Measurements from ENCODE around the gene LCN6. TPM values are rescaled to one million over a fixed set of nuclear protein-coding genes. Genes with fewer than 3 reads are reported as not detected.
A peak's percentile ranks its signal among the peaks of the same experiment; 100 is the strongest.
"Not testable (repeated sequence)": the region's sequence is repeated elsewhere in the genome, so short reads cannot be mapped to it uniquely, and the experiment has no call there.

LCN6 gene
- total RNA-seq, 2 experiments from 2014 or later: not detected

DNA sequence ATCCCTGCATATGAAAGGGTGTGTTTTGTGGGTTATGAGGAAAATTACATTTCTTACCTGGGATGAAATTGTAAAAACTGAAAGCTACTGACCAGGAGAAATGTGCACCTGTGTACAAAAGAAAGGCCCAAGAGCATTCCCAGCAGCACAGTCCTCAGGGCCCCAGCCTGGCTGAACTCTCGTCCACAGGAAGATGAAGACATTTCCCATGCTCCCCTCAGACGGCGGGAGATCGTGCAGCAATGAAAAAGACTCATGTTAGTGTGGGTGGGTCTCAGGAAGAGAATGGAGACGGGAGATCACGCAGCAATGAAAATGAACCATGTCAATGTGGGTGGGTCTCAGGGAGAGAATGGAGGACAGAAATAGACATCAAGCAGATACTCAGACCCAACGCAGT lies 28.6 kb upstream of the LCN6 start:
- Mint-ChIP-seq H3K4me3 (no peak overlapping the region), H3K27ac (no peak overlapping the region), H3K9me3 (peaks cover 14% of the 10 kb centered on the region), H3K4me1 (ENCODE audit: low read depth) (no peaks in the 10 kb centered on the region), H3K36me3 (ENCODE audit: low read depth) (no peaks in the 10 kb centered on the region), H3K27me3 (ENCODE audit: low read depth) (peaks cover 6% of the 10 kb centered on the region)
- DNase-seq: no peak
- intact Hi-C loops (cut with micrococcal nuclease): no loop called here
- CTCF ChIA-PET: interaction anchor here (0.9 to 2.8 kb wide), 5 partner anchors 10 to 258 kb away, joined by 3 to 23 read pairs (median 9); no protein-coding TSS in a partner anchor

DNA sequence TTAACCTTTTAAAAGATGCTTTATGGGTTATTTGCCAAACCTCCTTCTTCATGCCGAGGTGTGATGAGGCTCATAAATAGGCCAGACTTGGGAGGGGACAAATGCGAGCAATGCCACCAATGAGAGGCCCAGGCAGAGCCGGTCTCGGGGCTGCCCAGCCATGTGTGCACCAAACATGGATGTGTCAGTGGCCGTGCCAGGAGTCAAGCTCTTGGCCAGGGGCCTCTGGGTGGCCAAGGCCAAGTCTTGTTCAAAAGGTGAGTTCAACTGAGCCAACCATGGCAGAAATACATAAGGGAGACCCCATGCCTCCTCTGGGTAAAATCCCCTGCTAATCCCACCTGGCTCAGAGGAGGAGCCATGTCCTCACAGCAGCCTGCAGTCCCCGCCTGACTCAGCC lies 26.9 kb upstream of the LCN6 start:
- H3K36me3 Mint-ChIP-seq (ENCODE audit: low read depth): no peaks in the 10 kb centered on the region
- no peak overlapping the region for H3K27ac Mint-ChIP-seq
- intact Hi-C loops (cut with micrococcal nuclease): no loop called here
- DNase-seq: no peak
- H3K9me3 Mint-ChIP-seq: peaks cover 14% of the 10 kb centered on the region
- H3K4me3 Mint-ChIP-seq: no peak overlapping the region
- peaks cover 2% of the 10 kb centered on the region for H3K4me1 Mint-ChIP-seq (ENCODE audit: low read depth)
- peaks cover 6% of the 10 kb centered on the region for H3K27me3 Mint-ChIP-seq (ENCODE audit: low read depth)
- CTCF ChIA-PET: interaction anchor here (0.6 to 1.4 kb wide), 3 partner anchors 9 to 16 kb away, joined by 4 to 8 read pairs (median 4); no protein-coding TSS in a partner anchor

DNA sequence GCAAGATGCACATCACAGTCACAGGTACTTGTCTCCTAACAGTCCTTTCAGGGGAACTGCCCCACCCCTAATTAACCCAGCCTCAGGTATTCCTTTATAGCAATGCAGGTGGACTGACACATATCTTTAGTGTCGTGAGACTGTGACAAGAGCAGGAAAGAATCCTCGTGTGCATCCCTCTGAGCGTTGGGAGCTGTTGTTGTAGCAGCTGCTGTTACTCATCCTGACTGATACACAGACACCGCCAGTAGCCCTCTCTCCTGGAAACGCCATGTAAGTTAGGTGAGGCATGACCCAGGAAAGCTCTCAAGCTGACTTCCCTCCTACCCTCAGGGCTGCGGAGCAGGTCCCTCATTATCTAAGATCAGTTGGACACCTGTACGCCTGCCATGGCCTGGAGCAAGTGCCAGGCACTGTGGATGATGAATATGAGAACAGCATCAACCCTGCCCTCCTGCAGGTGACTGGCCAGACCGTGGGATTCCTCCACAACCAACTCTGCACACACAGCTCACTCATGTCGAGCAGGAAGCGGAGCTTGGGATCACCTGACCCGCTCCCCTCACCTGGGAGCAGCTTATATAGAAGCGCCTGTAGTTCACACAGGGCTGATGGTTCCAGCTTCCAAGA lies 26.2 kb upstream of the LCN6 start:
- no peaks in the 10 kb centered on the region for H3K36me3 Mint-ChIP-seq (ENCODE audit: low read depth)
- no peak overlapping the region for H3K4me3 Mint-ChIP-seq
- H3K27me3 Mint-ChIP-seq (ENCODE audit: low read depth): peaks cover 10% of the 10 kb centered on the region
- H3K4me1 Mint-ChIP-seq (ENCODE audit: low read depth): peaks cover 6% of the 10 kb centered on the region
- no peak for DNase-seq
- intact Hi-C loops (cut with micrococcal nuclease): no loop called here
- CTCF ChIA-PET: interaction anchor here (0.6 to 1.4 kb wide), 3 partner anchors 8 to 16 kb away, joined by 4 to 8 read pairs (median 4); no protein-coding TSS in a partner anchor
- H3K27ac Mint-ChIP-seq: no peak overlapping the region
- H3K9me3 Mint-ChIP-seq: peaks cover 14% of the 10 kb centered on the region

DNA sequence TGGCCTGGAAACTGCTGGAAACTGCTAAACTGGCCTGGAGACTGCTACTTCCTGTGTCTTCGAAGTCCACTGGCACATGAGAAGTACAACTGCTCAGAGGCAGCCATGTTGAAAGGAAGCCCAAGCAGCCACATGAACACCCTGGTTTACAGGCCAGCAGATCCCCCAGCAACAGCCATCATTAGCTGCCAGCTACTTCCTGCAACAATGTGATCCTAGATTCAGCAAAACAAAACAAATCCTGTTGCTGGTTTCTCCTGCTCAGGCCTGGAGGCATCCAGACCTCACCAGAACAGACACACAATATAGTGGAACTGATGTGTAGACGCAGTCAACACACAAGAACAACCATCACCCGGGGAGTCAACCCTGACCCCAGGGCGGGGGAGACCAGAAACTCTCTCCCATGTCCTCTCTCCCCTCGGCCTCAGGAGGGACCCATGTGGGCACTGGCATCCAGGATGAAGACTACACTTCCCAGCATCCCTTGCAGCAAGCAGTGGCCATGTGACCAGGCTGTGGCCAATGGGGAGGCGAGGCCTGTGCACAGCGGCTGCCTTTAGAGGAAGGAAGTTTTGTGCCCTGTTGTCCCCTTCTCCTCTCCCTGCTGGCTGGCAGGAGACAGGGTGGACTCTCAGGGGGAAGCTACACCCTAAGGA lies 25.2 kb upstream of the LCN6 start:
- CTCF ChIA-PET: no interaction called here
- Mint-ChIP-seq H3K9me3 (peaks cover 14% of the 10 kb centered on the region), H3K4me3 (no peak overlapping the region), H3K4me1 (ENCODE audit: low read depth) (peaks cover 6% of the 10 kb centered on the region), H3K36me3 (ENCODE audit: low read depth) (no peaks in the 10 kb centered on the region), H3K27me3 (ENCODE audit: low read depth) (peaks cover 8% of the 10 kb centered on the region), H3K27ac (no peak overlapping the region)
- no peak for DNase-seq
- intact Hi-C loops (cut with micrococcal nuclease): no loop called here

DNA sequence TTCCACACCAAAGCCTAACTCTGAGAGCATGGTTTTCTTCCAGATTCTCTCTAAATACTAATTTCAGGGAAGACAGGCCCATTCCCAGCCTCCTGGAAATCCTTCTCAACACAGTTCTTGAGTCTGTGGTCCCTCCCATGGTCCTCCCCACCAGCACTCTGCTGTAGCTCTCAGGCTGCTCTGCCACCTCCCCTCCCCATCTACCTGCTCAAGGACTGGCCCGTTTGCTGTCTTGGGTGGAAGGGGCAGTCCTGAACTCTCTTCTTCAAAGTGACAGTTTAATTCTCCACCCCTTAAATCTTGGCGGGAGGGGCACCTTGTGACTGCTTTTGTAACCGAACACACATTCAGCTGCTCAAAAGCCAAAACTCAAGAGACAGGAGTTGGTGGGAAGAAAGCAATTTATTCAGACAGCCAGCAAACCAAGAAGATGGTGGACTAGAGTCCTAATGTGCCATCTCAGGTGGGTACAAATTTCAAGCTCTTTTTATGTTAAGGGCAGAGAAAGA lies 23.6 kb upstream of the LCN6 start:
- CTCF ChIA-PET: interaction anchor here (0.5 to 1.5 kb wide), 3 partner anchors 14 to 139 kb away, joined by 3 to 4 read pairs (median 4); partner anchors contain the start of gene LCN8
- intact Hi-C loops (cut with micrococcal nuclease): no loop called here

DNA sequence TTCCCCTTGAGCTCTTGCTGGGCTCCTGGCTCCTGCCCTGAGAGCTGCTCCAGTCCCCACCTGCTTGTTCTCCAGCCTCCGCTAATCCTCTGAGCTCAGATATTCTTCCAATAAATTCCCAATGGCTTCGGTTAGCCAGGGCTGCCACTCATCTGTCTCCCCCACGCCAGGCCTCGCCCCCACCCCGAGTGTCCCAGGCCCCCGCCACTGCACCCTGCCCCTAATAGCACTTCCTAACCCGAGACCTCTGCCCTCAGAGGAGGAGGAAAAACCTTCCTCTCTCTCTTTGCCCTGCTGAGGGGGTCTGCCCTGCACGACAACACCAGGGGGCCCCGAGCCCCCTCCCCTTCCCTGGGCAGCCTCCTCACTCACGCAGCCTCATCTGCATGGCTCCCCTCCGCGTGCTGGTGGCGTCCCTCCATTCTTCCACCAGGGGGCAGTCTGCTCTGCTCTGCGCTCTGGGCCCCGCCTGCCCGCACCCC lies 21.4 kb upstream of the LCN6 start:
- Mint-ChIP-seq H3K27ac (no peak overlapping the region), H3K27me3 (ENCODE audit: low read depth) (peaks cover 19% of the 10 kb centered on the region), H3K4me1 (ENCODE audit: low read depth) (peaks cover 18% of the 10 kb centered on the region), H3K36me3 (ENCODE audit: low read depth) (no peaks in the 10 kb centered on the region), H3K4me3 (no peak overlapping the region), H3K9me3 (peaks cover 14% of the 10 kb centered on the region)
- DNase-seq: peak; percentile 70
- intact Hi-C loops (cut with micrococcal nuclease): loop anchor here (5.0 kb wide), 1 partner anchor 67 kb away; no protein-coding TSS in a partner anchor
- CTCF ChIA-PET: interaction anchor here (0.8 to 2.1 kb wide), 2 partner anchors 8 to 16 kb away, joined by 6 to 7 read pairs; no protein-coding TSS in a partner anchor

More for the DNA sequence above, 23.6 kb upstream of the LCN6 start:
- Mint-ChIP-seq H3K4me3 (no peak overlapping the region), H3K9me3 (peaks cover 14% of the 10 kb centered on the region), H3K36me3 (ENCODE audit: low read depth) (no peaks in the 10 kb centered on the region), H3K4me1 (ENCODE audit: low read depth) (peaks cover 12% of the 10 kb centered on the region), H3K27me3 (ENCODE audit: low read depth) (peaks cover 16% of the 10 kb centered on the region), H3K27ac (no peak overlapping the region)
- no peak for DNase-seq

DNA sequence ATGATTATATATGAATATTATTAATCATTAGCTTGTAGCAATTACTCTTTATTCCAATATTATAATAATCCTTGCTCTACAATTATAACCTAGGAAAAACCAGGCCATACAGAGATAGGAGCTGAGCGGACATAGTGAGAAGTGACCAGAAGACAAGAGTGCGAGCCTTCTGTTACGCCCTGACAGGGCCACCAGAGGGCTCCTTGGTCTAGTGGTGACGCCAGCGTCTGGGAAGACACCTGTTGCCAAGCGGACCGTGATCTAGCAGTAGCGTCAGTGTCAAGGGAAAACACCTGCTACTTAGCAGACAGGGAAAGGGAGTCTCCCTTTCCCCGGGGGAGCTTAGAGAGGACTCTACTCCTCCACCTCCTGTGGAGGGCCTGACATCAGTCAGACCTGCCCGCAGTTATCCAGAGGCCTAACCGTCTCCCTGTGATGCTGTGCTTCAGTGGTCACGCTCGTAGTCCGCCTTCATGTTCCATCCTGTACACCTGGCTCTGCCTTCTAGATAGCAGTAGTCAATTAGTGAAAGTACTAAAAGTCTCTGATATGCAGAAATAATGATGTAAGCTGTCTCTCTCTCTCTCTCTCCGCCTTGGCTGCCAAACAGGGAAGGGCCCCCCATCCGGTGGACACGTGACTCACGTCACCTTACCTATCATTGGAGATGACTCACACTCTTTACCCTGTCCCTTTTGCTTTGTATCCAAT lies 18.2 kb upstream of the LCN6 start:
- CTCF ChIA-PET: interaction anchor here (0.9 to 2.7 kb wide), 11 partner anchors 8 to 263 kb away, joined by 3 to 18 read pairs (median 3); partner anchors contain the start of genes AJM1 and LCN8
- H3K4me1 Mint-ChIP-seq (ENCODE audit: low read depth): peaks cover 18% of the 10 kb centered on the region
- not testable (repeated sequence) for H3K9me3 Mint-ChIP-seq; H3K36me3 Mint-ChIP-seq (ENCODE audit: low read depth)
- peak overlapping the region; percentile 91 for H3K27ac Mint-ChIP-seq
- intact Hi-C loops (cut with micrococcal nuclease): loop anchor here (1.0 to 5.0 kb wide), 3 partner anchors 16 to 64 kb away; no protein-coding TSS in a partner anchor
- peaks cover 15% of the 10 kb centered on the region for H3K27me3 Mint-ChIP-seq (ENCODE audit: low read depth)
- H3K4me3 Mint-ChIP-seq: peak overlapping the region; percentile 42
- peak; percentile 92 for DNase-seq

DNA sequence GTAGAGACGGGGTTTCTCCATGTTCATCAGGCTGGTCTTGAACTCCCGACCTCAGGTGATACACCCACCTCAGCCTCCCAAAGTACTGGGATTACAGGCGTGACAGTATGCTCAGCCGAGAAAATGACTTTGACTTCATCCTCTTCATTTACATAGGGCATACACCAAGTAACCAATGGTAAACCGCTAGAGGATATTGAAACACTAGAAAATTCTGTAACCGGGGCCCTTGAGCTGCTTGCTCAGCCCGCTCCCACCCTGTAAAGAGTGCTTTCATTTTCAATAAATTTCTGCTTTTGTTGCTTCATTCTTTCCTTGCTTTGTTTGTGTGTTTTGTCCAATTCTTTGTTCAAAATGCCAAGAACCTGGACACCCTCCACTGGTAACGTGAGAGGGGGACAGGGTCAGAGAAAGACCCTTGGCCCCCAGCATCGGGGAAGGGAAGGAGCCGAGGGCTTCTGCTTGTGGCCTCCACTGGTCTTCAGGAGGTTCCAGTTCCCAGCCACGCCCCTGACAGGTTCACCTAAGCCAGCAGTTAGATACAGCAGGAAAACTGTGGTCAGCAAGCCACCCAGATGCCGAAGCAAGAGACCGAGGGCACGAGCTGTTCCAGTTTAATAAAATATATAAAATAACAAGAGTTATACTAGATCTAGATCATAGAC lies 17.6 kb upstream of the LCN6 start:
- not testable (repeated sequence) for DNase-seq; H3K9me3 Mint-ChIP-seq; H3K36me3 Mint-ChIP-seq (ENCODE audit: low read depth); H3K27ac Mint-ChIP-seq; H3K4me3 Mint-ChIP-seq
- peaks cover 20% of the 10 kb centered on the region for H3K27me3 Mint-ChIP-seq (ENCODE audit: low read depth)
- intact Hi-C loops (cut with micrococcal nuclease): loop anchor here (1.0 to 5.0 kb wide), 3 partner anchors 16 to 64 kb away; no protein-coding TSS in a partner anchor
- H3K4me1 Mint-ChIP-seq (ENCODE audit: low read depth): peaks cover 18% of the 10 kb centered on the region
- CTCF ChIA-PET: interaction anchor here (0.9 to 2.7 kb wide), 10 partner anchors 8 to 264 kb away, joined by 3 to 18 read pairs (median 4); partner anchors contain the start of genes AJM1 and LCN8

DNA sequence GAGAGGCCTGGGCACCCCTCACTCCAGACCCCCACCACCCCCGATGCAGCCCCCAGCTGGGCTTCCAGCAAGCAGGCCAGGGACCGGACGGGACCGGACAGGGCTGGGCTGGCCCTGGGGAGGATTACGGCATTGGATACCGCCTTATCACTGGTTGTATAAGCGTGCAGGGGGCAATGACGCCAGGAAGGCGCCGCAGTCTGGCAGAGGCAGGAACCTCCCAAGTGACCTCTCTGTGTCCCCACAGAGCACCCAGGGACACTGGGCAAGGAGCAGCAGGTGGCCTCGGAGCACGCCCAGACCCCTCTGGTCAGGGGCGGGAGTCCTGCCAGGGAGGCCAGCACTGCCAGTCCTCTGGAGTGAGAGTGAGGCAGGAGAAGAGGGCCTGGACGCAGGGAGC lies 16.7 kb upstream of the LCN6 start:
- Mint-ChIP-seq H3K4me3 (no peak overlapping the region), H3K9me3 (no peaks in the 10 kb centered on the region), H3K27me3 (ENCODE audit: low read depth) (peaks cover 24% of the 10 kb centered on the region), H3K36me3 (ENCODE audit: low read depth) (no peaks in the 10 kb centered on the region), H3K27ac (no peak overlapping the region), H3K4me1 (ENCODE audit: low read depth) (peaks cover 17% of the 10 kb centered on the region)
- intact Hi-C loops (cut with micrococcal nuclease): loop anchor here (5.0 kb wide), 1 partner anchor 63 kb away; no protein-coding TSS in a partner anchor
- no peak for DNase-seq
- CTCF ChIA-PET: no interaction called here

DNA sequence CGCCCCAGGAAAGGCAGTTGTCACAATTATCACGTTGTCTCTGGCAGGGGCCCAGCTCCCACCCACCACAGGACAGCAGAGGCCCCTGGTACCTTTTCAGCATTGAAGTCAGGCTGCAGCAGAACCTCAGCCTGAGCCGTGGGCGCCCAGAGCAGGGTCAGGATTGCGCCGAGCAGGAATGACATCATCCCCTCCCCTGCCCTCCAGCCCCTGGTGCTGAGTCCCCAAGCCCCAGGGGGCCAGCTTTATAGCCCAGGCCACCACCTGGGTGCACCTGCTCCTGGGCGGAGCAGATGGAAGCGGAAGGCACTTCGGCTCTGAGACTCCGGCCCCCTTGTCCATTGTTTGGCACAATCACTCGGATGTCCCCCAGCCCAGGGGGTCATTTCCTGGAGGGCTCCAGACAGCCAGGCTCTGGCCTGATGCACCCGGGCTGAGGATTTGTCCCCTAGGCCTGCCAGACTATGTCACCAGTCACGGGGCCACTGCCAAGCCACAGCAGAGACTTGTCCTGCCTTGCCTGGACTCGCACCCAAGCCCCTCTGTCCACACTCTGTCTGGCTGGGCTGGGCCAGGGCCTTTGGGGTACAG lies 16.1 kb upstream of the LCN6 start, which contains the start of gene LCN15:
Gene LCN15 (minus strand): TSS at position 218 of the 591 bp plus-strand sequence. CDS start 30 bp downstream, at position 188.
- no peaks in the 10 kb centered on the region for H3K9me3 Mint-ChIP-seq
- H3K4me1 Mint-ChIP-seq (ENCODE audit: low read depth): peaks cover 12% of the 10 kb centered on the region
- CTCF ChIA-PET: interaction anchor here (1.0 kb wide), 1 partner anchor 29 kb away, joined by 5 read pairs; no protein-coding TSS in a partner anchor
- no peak within 1 kb of the TSS for H3K27ac Mint-ChIP-seq
- intact Hi-C loops (cut with micrococcal nuclease): no loop called here
- H3K36me3 Mint-ChIP-seq (ENCODE audit: low read depth): no peaks in the 10 kb centered on the region
- H3K27me3 Mint-ChIP-seq (ENCODE audit: low read depth): peaks cover 20% of the 10 kb centered on the region
- no peak for DNase-seq
- no peak within 1 kb of the TSS for H3K4me3 Mint-ChIP-seq

DNA sequence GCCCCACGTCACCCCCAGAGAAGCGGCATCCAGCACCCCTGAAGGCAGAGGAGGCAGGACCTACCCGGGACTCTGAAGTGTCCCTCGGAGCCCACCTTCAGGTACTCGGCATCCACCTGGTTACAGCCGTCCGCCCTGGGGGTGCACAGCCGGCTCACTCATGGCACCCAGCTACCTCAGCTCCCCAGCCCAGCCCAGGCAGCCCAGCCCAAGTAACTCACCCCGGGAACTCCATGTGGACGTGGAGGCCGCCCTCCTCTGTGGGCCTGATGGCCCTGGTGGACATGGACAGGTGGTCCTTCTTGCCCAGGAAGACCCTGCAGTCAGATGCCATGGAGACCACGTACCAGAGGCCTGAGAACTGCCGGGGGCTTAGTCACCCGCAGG lies 15.3 kb upstream of the LCN6 start:
- DNase-seq: no peak
- Mint-ChIP-seq H3K4me3 (no peak overlapping the region), H3K36me3 (ENCODE audit: low read depth) (no peaks in the 10 kb centered on the region), H3K27ac (no peak overlapping the region), H3K4me1 (ENCODE audit: low read depth) (peaks cover 12% of the 10 kb centered on the region), H3K27me3 (ENCODE audit: low read depth) (peaks cover 20% of the 10 kb centered on the region), H3K9me3 (no peaks in the 10 kb centered on the region)
- CTCF ChIA-PET: interaction anchor here (0.8 to 1.0 kb wide), 2 partner anchors 27 to 30 kb away, joined by 3 to 5 read pairs; partner anchors contain the start of gene TMEM141
- intact Hi-C loops (cut with micrococcal nuclease): no loop called here

All from activated naive CD4-positive, alpha-beta T cell treated with anti-CD3 and anti-CD28 coated beads for 36 hours (primary cell).